ENCODE data around the gene B3GALT5.

B3GALT5 gene

GRCh38 chr21:39663066-39663465 is 50.3 kb downstream of the B3GALT5 start:
- DNase-seq: no peak
- H3K4me3 ChIP-seq (ENCODE audit: low read depth, low read length): no peak overlapping the region
- H3K4me1 ChIP-seq: no peaks in the 10 kb centered on the region
- H3K9me3 ChIP-seq: no peaks in the 10 kb centered on the region; the same call in 1 of the 2 replicates
- H3K27me3 ChIP-seq: no peaks in the 10 kb centered on the region; the same call in 1 of the 2 replicates
- no peaks in the 10 kb centered on the region for H3K36me3 ChIP-seq
- TF ChIP-seq, protein P1, sequence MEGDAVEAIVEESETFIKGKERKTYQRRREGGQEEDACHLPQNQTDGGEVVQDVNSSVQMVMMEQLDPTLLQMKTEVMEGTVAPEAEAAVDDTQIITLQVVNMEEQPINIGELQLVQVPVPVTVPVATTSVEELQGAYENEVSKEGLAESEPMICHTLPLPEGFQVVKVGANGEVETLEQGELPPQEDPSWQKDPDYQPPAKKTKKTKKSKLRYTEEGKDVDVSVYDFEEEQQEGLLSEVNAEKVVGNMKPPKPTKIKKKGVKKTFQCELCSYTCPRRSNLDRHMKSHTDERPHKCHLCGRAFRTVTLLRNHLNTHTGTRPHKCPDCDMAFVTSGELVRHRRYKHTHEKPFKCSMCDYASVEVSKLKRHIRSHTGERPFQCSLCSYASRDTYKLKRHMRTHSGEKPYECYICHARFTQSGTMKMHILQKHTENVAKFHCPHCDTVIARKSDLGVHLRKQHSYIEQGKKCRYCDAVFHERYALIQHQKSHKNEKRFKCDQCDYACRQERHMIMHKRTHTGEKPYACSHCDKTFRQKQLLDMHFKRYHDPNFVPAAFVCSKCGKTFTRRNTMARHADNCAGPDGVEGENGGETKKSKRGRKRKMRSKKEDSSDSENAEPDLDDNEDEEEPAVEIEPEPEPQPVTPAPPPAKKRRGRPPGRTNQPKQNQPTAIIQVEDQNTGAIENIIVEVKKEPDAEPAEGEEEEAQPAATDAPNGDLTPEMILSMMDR (IDR thresholded peaks at IDR 0.05; ENCODE audit: low read depth, low read length): no peak

DNA sequence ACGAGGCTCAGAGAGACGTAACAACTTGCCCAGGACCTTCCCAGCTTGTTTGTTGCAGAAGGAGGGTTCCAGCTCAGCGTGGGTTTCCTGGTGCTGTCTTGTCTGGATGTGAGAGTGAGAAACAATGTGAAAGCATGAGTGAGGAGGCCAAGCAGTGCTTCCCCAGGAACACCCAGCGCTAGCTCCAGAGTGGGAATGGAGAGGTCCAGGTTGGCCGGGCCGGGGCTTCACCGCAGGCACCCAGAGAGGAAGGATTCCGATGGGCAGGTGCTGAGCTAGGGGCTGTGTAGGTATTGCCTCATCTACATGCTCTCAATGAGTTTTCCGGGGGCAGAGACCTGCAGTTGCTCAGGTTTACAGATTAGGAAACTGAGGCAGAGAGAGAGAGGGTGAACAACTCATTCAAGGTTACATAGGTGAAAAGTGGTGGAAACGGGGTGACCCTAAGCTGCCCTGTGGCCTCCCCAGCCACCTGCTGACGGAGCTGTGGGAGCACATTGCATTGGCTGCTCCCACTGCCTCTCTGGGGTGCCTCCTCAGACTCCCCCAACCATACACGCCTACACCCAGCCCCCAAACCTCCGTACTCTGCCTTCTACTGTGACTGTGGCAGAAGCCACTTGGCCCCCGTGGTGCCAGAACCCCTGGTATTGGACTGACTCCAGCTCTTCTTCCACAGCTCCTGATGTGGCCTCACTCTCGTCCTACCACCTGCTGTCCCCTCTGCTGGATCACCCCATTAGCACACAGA is 51.2 kb downstream of the B3GALT5 start:
- TF ChIP-seq, protein P1 (IDR thresholded peaks at IDR 0.05; ENCODE audit: low read depth, low read length): no peak
- DNase-seq: no peak
- Histone ChIP-seq H3K4me3 (ENCODE audit: low read depth, low read length) (no peak overlapping the region), H3K27me3 (no peaks in the 10 kb centered on the region; the same call in 1 of the 2 replicates), H3K36me3 (no peaks in the 10 kb centered on the region), H3K9me3 (no peaks in the 10 kb centered on the region; the same call in 1 of the 2 replicates), H3K4me1 (no peaks in the 10 kb centered on the region)

- H3K9me3 ChIP-seq: no peaks in the 10 kb centered on the region; the same call in 1 of the 2 replicates
- DNase-seq: no peak
- no peaks in the 10 kb centered on the region for H3K4me1 ChIP-seq
- TF ChIP-seq, protein P1 (IDR thresholded peaks at IDR 0.05; ENCODE audit: low read depth, low read length): no peak
- no peak overlapping the region for H3K4me3 ChIP-seq (ENCODE audit: low read depth, low read length)
- no peaks in the 10 kb centered on the region; the same call in 1 of the 2 replicates for H3K27me3 ChIP-seq
- H3K36me3 ChIP-seq: no peaks in the 10 kb centered on the region
These were observed 51.8 kb downstream of the B3GALT5 start for GRCh38 chr21:39664586-39664985.

DNA sequence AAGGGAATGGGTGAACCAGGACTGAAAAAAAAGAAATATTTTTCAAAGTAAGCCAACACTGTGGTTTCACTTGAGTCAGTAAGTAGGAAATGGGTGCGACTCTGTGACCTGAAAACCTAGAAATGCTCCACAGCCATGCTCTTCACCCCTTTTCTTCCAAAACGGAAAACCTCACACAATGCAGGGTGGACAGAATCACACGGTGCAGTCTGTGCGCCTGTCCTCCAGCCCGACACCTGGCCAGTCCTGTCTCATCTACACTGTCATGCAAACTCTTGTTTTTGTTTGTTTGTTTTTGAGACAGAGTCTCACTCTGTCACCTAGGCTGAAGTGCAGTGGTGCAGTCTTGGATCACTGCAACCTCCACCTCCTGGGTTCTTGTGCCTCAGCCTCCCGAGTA is 53.3 kb downstream of the B3GALT5 start:
- TF ChIP-seq, protein P1 (IDR thresholded peaks at IDR 0.05; ENCODE audit: low read depth, low read length): no peak
- no peaks in the 10 kb centered on the region for H3K27me3 ChIP-seq
- no peak for DNase-seq
- no peaks in the 10 kb centered on the region for H3K4me1 ChIP-seq
- no peaks in the 10 kb centered on the region for H3K36me3 ChIP-seq
- H3K9me3 ChIP-seq: no peaks in the 10 kb centered on the region; the same call in 1 of the 2 replicates
- H3K4me3 ChIP-seq (ENCODE audit: low read depth, low read length): no peak overlapping the region

GRCh38 chr21:39666681-39667315 is 54.1 kb downstream of the B3GALT5 start:
- TF ChIP-seq, protein P1 (IDR thresholded peaks at IDR 0.05; ENCODE audit: low read depth, low read length): no peak
- DNase-seq: no peak
- H3K4me1 ChIP-seq: no peaks in the 10 kb centered on the region
- H3K9me3 ChIP-seq: no peaks in the 10 kb centered on the region; the same call in 1 of the 2 replicates
- no peaks in the 10 kb centered on the region for H3K36me3 ChIP-seq
- H3K4me3 ChIP-seq (ENCODE audit: low read depth, low read length): no peak overlapping the region
- no peaks in the 10 kb centered on the region for H3K27me3 ChIP-seq
